ENCODE data around the gene CMTM5. TPM values are rescaled to one million over a fixed set of nuclear protein-coding genes. Genes with fewer than 3 reads are reported as not detected.

The CMTM5 gene
- total RNA-seq, 1 experiment from 2014 or later: not detected

DNA sequence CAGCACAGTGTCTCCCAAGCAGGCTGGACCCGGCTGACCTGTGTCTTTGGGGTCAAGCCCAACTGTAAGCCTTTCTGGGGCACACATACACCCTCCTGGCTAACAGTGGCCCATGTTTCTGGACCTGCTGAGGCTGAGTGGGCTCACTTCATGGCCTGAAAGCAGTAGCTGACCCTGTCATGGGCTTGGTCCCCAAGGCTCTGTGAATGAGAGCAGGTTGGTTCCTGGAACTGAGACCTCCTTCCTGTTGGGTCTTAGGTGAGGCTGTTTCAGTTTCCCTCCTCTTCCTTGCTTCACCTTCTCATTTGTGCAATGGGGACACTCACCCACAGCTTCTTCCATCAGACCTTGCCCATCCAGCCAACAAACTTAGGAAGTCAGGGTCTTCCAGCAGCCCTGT, 5.0 kb upstream of the CMTM5 start (continued):
- TF ChIP-seq, protein P1, sequence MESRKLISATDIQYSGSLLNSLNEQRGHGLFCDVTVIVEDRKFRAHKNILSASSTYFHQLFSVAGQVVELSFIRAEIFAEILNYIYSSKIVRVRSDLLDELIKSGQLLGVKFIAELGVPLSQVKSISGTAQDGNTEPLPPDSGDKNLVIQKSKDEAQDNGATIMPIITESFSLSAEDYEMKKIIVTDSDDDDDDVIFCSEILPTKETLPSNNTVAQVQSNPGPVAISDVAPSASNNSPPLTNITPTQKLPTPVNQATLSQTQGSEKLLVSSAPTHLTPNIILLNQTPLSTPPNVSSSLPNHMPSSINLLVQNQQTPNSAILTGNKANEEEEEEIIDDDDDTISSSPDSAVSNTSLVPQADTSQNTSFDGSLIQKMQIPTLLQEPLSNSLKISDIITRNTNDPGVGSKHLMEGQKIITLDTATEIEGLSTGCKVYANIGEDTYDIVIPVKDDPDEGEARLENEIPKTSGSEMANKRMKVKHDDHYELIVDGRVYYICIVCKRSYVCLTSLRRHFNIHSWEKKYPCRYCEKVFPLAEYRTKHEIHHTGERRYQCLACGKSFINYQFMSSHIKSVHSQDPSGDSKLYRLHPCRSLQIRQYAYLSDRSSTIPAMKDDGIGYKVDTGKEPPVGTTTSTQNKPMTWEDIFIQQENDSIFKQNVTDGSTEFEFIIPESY (IDR thresholded peaks at IDR 0.05; ENCODE audit: extremely low read depth, insufficient replicate concordance, low read length): no peak
- TF ChIP-seq EZH2 (IDR thresholded peaks at IDR 0.05): no peak

DNA sequence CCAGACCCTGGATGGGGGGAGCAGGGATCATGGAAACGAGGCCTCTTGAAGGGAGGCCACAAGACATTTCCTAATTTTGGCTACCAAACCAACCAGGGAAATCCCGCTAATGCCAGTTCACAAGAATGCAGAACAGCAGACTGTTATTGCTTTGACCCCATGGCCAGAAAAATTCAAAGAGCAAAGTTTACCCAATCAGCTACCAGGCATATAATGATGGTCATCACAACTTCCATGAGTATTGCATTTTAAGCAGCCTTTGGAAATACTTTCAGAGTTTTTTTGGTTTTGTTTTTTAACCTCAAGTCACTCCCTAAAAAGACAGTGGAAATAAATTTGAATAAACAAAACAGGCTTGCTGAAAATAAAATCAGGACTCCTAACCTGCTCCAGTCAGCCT, 4.3 kb upstream of the CMTM5 start, which contains the start of gene IL25:
TSS of gene IL25 (plus strand) at position 301 of the 400 bp plus-strand sequence.
- H3K9ac ChIP-seq (ENCODE audit: low read length): no peak within 1 kb of the TSS
- no peak within 1 kb of the TSS for H3K4me2 ChIP-seq (ENCODE audit: low read length)
- no peaks in the 10 kb centered on the region for H3K79me2 ChIP-seq (ENCODE audit: insufficient read depth, low read length)
- no peaks in the 10 kb centered on the region for H4K20me1 ChIP-seq (ENCODE audit: insufficient read depth)
- ATAC-seq: no peak
- H2AFZ ChIP-seq (ENCODE audit: low read depth, low read length, poor library complexity, severe bottlenecking): no peak within 1 kb of the TSS
- no peaks in the 10 kb centered on the region for H3K36me3 ChIP-seq (ENCODE audit: control insufficient read depth in 1 of 2, insufficient read depth in 2 of 2, low read length in 2 of 2)
- no peaks in the 10 kb centered on the region for H3K9me3 ChIP-seq (ENCODE audit: control insufficient read depth in 1 of 2, insufficient read depth in 1 of 2, low read depth in 1 of 2, low read length in 2 of 2)
- H3K27ac ChIP-seq (ENCODE audit: low read depth, low read length): no peak within 1 kb of the TSS
- POLR2A ChIA-PET: no interaction called here
- intact Hi-C loops (cut with micrococcal nuclease): no loop called here
- BruUV-seq (replicated peaks): no TSS peak
- RAD21 ChIA-PET (ENCODE audit: low non-redundant PET in 1 of 2, low total read pairs in 2 of 2, uncharacterized antibody in 2 of 2, unreplicated experiment in 2 of 2): no interaction called here
- no peak within 1 kb of the TSS for H3K4me3 ChIP-seq (replicated peaks in 1 of 2; ENCODE audit: low read depth in 1 of 2, low read length in 2 of 2)
- CTCF ChIA-PET: no interaction called here
- no peak for DNase-seq (ENCODE audit: low read depth, low spot score)
- no peaks in the 10 kb centered on the region; a peak in 1 of 4 replicates for H3K4me1 ChIP-seq (ENCODE audit: control insufficient read depth in 1 of 2, insufficient read depth in 2 of 2, low read length in 2 of 2)
- H3K9me2 ChIP-seq (ENCODE audit: insufficient read depth): no peaks in the 10 kb centered on the region
- H3K27me3 ChIP-seq (ENCODE audit: insufficient read depth, low read length): no peaks in the 10 kb centered on the region
- no peak for TF ChIP-seq JUND (IDR thresholded peaks at IDR 0.05)

DNA sequence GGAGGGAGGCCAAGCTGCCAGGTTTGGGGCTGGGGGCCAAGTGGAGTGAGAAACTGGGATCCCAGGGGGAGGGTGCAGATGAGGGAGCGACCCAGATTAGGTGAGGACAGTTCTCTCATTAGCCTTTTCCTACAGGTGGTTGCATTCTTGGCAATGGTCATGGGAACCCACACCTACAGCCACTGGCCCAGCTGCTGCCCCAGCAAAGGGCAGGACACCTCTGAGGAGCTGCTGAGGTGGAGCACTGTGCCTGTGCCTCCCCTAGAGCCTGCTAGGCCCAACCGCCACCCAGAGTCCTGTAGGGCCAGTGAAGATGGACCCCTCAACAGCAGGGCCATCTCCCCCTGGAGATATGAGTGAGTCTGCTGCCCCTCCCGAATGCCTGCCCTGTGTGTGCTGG, 3.8 kb upstream of the CMTM5 start:
- intact Hi-C loops (cut with micrococcal nuclease): no loop called here
- Histone ChIP-seq H3K36me3 (ENCODE audit: control insufficient read depth in 1 of 2, insufficient read depth in 2 of 2, low read length in 2 of 2) (no peaks in the 10 kb centered on the region), H4K20me1 (ENCODE audit: insufficient read depth) (no peaks in the 10 kb centered on the region), H3K4me1 (ENCODE audit: control insufficient read depth in 1 of 2, insufficient read depth in 2 of 2, low read length in 2 of 2) (no peaks in the 10 kb centered on the region; a peak in 1 of 4 replicates), H3K27ac (ENCODE audit: low read depth, low read length) (no peak overlapping the region), H3K9ac (ENCODE audit: low read length) (no peak overlapping the region), H3K4me2 (ENCODE audit: low read length) (no peak overlapping the region), H3K4me3 (replicated peaks in 1 of 2; ENCODE audit: low read depth in 1 of 2, low read length in 2 of 2) (no peak overlapping the region), H3K9me2 (ENCODE audit: insufficient read depth) (no peaks in the 10 kb centered on the region), H2AFZ (ENCODE audit: low read depth, low read length, poor library complexity, severe bottlenecking) (no peak overlapping the region), H3K9me3 (ENCODE audit: control insufficient read depth in 1 of 2, insufficient read depth in 1 of 2, low read depth in 1 of 2, low read length in 2 of 2) (no peaks in the 10 kb centered on the region), H3K79me2 (ENCODE audit: insufficient read depth, low read length) (no peaks in the 10 kb centered on the region), H3K27me3 (ENCODE audit: insufficient read depth, low read length) (no peaks in the 10 kb centered on the region)
- POLR2A ChIA-PET: no interaction called here
- RAD21 ChIA-PET (ENCODE audit: low non-redundant PET in 1 of 2, low total read pairs in 2 of 2, uncharacterized antibody in 2 of 2, unreplicated experiment in 2 of 2): no interaction called here
- TF ChIP-seq ELF1 (IDR thresholded peaks at IDR 0.05; ENCODE audit: borderline replicate concordance, low read depth) (no peak), POLR2AphosphoS5 (IDR thresholded peaks at IDR 0.05; ENCODE audit: low read depth, low read length) (no peak), POLR2A (IDR thresholded peaks at IDR 0.05; ENCODE audit: borderline replicate concordance, extremely low read depth, insufficient read depth, insufficient read length) (no peak), FOSL1 (IDR thresholded peaks at IDR 0.05; ENCODE audit: low read depth) (no peak), SRF (IDR thresholded peaks at IDR 0.05; ENCODE audit: low read depth) (no peak), YY1 (IDR thresholded peaks at IDR 0.05; ENCODE audit: extremely low read depth, insufficient replicate concordance, low read depth, low read length) (no peak), CEBPB (IDR thresholded peaks at IDR 0.05; ENCODE audit: low read depth) (no peak), TCF7L2 (IDR thresholded peaks at IDR 0.05; ENCODE audit: borderline replicate concordance, extremely low read depth, insufficient read depth, insufficient read length) (no peak), RAD21 (IDR thresholded peaks at IDR 0.05; ENCODE audit: low read depth) (no peak)
- TF ChIP-seq, protein P2, sequence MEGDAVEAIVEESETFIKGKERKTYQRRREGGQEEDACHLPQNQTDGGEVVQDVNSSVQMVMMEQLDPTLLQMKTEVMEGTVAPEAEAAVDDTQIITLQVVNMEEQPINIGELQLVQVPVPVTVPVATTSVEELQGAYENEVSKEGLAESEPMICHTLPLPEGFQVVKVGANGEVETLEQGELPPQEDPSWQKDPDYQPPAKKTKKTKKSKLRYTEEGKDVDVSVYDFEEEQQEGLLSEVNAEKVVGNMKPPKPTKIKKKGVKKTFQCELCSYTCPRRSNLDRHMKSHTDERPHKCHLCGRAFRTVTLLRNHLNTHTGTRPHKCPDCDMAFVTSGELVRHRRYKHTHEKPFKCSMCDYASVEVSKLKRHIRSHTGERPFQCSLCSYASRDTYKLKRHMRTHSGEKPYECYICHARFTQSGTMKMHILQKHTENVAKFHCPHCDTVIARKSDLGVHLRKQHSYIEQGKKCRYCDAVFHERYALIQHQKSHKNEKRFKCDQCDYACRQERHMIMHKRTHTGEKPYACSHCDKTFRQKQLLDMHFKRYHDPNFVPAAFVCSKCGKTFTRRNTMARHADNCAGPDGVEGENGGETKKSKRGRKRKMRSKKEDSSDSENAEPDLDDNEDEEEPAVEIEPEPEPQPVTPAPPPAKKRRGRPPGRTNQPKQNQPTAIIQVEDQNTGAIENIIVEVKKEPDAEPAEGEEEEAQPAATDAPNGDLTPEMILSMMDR (IDR thresholded peaks at IDR 0.05 in 2 of 3, conservative IDR thresholded peaks at IDR 0.05 in 1 of 3; ENCODE audit: borderline replicate concordance in 1 of 3, insufficient read depth in 1 of 3, low read depth in 2 of 3, low read length in 2 of 3): no peak
- no peak for DNase-seq (ENCODE audit: low read depth, low spot score)
- no peak for ATAC-seq
- CTCF ChIA-PET: no interaction called here
- no TSS peak for BruUV-seq (replicated peaks)

All from HCT116 (cell line).